ENCODE data around the gene TBL3. TPM values are rescaled to one million over a fixed set of nuclear protein-coding genes. Genes with fewer than 3 reads are reported as not detected.

The TBL3 gene
- total RNA-seq, 1 experiment from 2014 or later, result 73.4 TPM

DNA sequence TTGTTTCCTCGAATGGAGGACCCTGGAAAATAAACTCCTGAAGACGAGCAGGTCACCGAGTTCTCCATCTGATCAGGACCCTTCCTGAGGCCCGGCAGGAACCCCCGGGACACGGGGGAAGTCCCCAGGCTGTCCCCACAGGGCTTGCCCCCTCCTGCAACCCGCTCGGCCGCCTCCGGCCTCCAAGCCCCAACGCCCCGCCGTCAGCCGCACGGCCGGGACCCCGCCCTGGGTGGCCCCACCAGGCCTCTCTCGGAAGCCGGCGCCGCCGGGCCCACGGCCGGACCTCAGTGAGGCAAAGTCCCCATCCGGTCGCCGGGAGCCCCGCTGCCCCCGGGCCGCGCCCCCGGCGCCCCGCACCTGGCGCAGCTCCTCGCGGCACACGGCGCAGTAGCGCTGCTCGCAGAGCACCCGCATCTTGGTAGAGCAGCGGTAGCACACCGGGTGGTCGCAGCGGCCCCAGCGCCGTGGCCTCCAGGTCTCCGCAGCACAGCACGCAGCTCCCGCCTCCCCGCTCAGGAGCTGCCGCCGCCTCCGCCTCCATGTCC lies 37.4 kb downstream of the TBL3 start (continued):
- no peak for TF ChIP-seq AR (CRISPR knock-in tag; IDR thresholded peaks at IDR 0.05)
- TF ChIP-seq NFYB (CRISPR knock-in tag; conservative IDR thresholded peaks at IDR 0.05; ENCODE audit: low read depth), result no peak
- TF ChIP-seq CREM (CRISPR knock-in tag; IDR thresholded peaks at IDR 0.05), result peak; percentile 19; the same call in 1 of the 2 replicates

DNA sequence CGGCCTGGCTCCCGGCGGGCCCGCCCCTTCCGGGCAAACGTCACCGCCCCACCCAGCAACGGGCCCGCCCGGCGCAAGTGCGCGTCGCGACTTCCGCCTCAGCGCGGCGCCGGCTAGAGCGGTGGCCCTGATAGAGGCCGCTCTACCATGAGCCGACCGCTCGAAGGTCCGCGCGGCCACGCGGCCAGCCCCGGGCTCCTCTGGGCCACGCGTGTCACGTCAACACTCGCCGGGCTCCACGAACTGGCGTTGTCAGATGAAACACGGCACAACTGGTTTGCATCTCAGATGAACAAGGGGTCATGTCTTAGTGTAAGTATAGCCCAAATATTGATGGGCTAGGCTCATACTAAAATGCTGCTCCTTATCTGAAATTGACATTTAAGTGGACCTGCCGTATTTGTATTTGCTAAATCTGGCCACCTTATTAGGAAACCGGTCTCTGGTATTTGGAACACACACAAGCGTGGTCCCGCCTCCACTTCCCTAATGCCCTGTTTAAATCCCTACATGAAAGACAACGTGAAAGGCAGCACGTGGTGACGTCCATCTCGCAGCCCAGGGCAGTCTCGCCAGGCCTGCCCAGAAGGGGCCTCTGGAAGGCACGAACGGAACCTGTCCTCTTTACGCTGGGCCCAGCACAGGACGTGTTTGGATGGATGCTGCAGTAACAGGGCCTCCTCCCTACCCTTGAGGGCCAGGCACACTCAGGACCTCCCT lies 38.1 kb downstream of the TBL3 start, which contains the start of gene ZNF598:
ZNF598 (minus strand) TSS at position 31 of the 720 bp plus-strand sequence.
- peaks cover 33% of the 10 kb centered on the region for H3K4me1 Mint-ChIP-seq
- DNase-seq (ENCODE audit: low spot score) (peak; percentile 76), ATAC-seq (peak; percentile 85)
- peak within 1 kb of the TSS; percentile 87 for H3K4me3 Mint-ChIP-seq
- H3K27me3 Mint-ChIP-seq (ENCODE audit: low read depth), result no peaks in the 10 kb centered on the region
- peaks cover 5% of the 10 kb centered on the region; the same call in 1 of the 2 replicates for H3K36me3 Mint-ChIP-seq
- peak within 1 kb of the TSS; percentile 88 for H3K27ac Mint-ChIP-seq
- POLR2A ChIA-PET, result no interaction called here
- CTCF ChIA-PET, result interaction anchor here (1.8 kb wide), 1 partner anchor 81 kb away, joined by 6 read pairs; no protein-coding TSS in a partner anchor
- H3K9me3 Mint-ChIP-seq, result no peaks in the 10 kb centered on the region
- TF ChIP-seq NR3C1 (CRISPR knock-in tag; conservative IDR thresholded peaks at IDR 0.05; ENCODE audit: low read depth), result no peak
- no peak for TF ChIP-seq E2F5 (CRISPR knock-in tag; IDR thresholded peaks at IDR 0.05)
- no peak for TF ChIP-seq ZNF671 (CRISPR knock-in tag; IDR thresholded peaks at IDR 0.05)
- no peak for TF ChIP-seq ATF1 (CRISPR knock-in tag; IDR thresholded peaks at IDR 0.05)
- TF ChIP-seq FOXJ3 (CRISPR knock-in tag; IDR thresholded peaks at IDR 0.05; ENCODE audit: borderline replicate concordance), result no peak
- TF ChIP-seq OVOL2 (CRISPR knock-in tag; IDR thresholded peaks at IDR 0.05; ENCODE audit: borderline replicate concordance), result no peak
- no peak for TF ChIP-seq TCF7 (CRISPR knock-in tag; IDR thresholded peaks at IDR 0.05; ENCODE audit: low read depth)
- peak; percentile 92 for TF ChIP-seq MAX (CRISPR knock-in tag; IDR thresholded peaks at IDR 0.05)
- TF ChIP-seq, protein P1, sequence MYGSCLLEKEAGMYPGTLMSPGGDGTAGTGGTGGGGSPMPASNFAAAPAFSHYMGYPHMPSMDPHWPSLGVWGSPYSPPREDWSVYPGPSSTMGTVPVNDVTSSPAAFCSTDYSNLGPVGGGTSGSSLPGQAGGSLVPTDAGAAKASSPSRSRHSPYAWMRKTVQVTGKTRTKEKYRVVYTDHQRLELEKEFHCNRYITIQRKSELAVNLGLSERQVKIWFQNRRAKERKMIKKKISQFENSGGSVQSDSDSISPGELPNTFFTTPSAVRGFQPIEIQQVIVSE (CRISPR knock-in tag; IDR thresholded peaks at IDR 0.05; ENCODE audit: borderline replicate concordance), result no peak
- TF ChIP-seq, protein P2, sequence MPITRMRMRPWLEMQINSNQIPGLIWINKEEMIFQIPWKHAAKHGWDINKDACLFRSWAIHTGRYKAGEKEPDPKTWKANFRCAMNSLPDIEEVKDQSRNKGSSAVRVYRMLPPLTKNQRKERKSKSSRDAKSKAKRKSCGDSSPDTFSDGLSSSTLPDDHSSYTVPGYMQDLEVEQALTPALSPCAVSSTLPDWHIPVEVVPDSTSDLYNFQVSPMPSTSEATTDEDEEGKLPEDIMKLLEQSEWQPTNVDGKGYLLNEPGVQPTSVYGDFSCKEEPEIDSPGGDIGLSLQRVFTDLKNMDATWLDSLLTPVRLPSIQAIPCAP (CRISPR knock-in tag; IDR thresholded peaks at IDR 0.05), result no peak
- no peak for TF ChIP-seq HMGA2 (CRISPR knock-in tag; IDR thresholded peaks at IDR 0.05)
- TF ChIP-seq ZNF512 (CRISPR knock-in tag; IDR thresholded peaks at IDR 0.05; ENCODE audit: borderline replicate concordance), result no peak
- TF ChIP-seq FOXK1 (CRISPR knock-in tag; IDR thresholded peaks at IDR 0.05), result peak; percentile 72
- TF ChIP-seq ZNF317 (CRISPR knock-in tag; IDR thresholded peaks at IDR 0.05; ENCODE audit: borderline replicate concordance, low read depth), result no peak
- TF ChIP-seq CTCF (IDR thresholded peaks at IDR 0.05), result no peak
- TF ChIP-seq, protein P3, sequence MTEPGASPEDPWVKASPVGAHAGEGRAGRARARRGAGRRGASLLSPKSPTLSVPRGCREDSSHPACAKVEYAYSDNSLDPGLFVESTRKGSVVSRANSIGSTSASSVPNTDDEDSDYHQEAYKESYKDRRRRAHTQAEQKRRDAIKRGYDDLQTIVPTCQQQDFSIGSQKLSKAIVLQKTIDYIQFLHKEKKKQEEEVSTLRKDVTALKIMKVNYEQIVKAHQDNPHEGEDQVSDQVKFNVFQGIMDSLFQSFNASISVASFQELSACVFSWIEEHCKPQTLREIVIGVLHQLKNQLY (CRISPR knock-in tag; IDR thresholded peaks at IDR 0.05), result no peak
- no peak for TF ChIP-seq SMAD4 (CRISPR knock-in tag; IDR thresholded peaks at IDR 0.05)
- no peak for TF ChIP-seq CREB1 (CRISPR knock-in tag; IDR thresholded peaks at IDR 0.05)
- no peak for TF ChIP-seq ZNF263 (CRISPR knock-in tag; IDR thresholded peaks at IDR 0.05; ENCODE audit: low read depth)
- TF ChIP-seq TEAD4 (CRISPR knock-in tag; IDR thresholded peaks at IDR 0.05), result 0 out of 2 replicates have a peak, but pooled peaks have one; percentile 16
- peak; percentile 94 for TF ChIP-seq SP1 (CRISPR knock-in tag; conservative IDR thresholded peaks at IDR 0.05)
- TF ChIP-seq CREM (CRISPR knock-in tag; IDR thresholded peaks at IDR 0.05), result 0 out of 2 replicates have a peak, but pooled peaks have one; percentile 38
